ENCODE data around the gene TLCD3A. TPM values are rescaled to one million over a fixed set of nuclear protein-coding genes. Genes with fewer than 3 reads are reported as not detected.

TLCD3A gene
- total and polyA plus RNA-seq, 2 donors (not counting 1 experiment from before 2014, with no cell fraction given), result 7.6 to 54.7 TPM

GRCh38 chr17:773467-774312 is 41.3 kb downstream of the TLCD3A start:
- Histone ChIP-seq H2AFZ (ENCODE audit: low read length) (no peak overlapping the region), H3K36me3 (ENCODE audit: control insufficient read depth, insufficient read depth, low read length) (peaks cover 17% of the 10 kb centered on the region), H3K9ac (ENCODE audit: insufficient read depth, low read length) (no peak overlapping the region), H3K4me1 (ENCODE audit: control insufficient read depth, extremely low read depth, insufficient read depth, low read length) (no peaks in the 10 kb centered on the region), H3K4me3 (replicated peaks in 1 of 4; ENCODE audit: control extremely low read depth in 1 of 4, insufficient read depth in 1 of 4, low read depth in 3 of 4, low read length in 4 of 4) (no peak overlapping the region), H3K4me2 (ENCODE audit: extremely low read depth, insufficient read depth, low read length) (no peak overlapping the region), H3K27ac (ENCODE audit: insufficient read depth, low read length) (no peak overlapping the region), H3K27me3 (ENCODE audit: control insufficient read depth, insufficient read depth, low read length) (no peaks in the 10 kb centered on the region), H3K79me2 (ENCODE audit: control insufficient read depth, insufficient read depth, low read length) (no peaks in the 10 kb centered on the region), H4K20me1 (ENCODE audit: control insufficient read depth, extremely low read depth, insufficient read depth, low read length) (no peaks in the 10 kb centered on the region), H3K9me3 (ENCODE audit: control insufficient read depth, insufficient read depth, low read depth, low read length) (no peaks in the 10 kb centered on the region)
- DNase-seq (ENCODE audit: low read depth in 2 of 2), result peak in 1 of 2 donors; percentile 27
- TF ChIP-seq CTCF (conservative IDR thresholded peaks at IDR 0.05 in 1 of 2, IDR thresholded peaks at IDR 0.05 in 1 of 2; ENCODE audit: low read depth in 1 of 2, low read length in 2 of 2) (no peak), EZH2 (IDR thresholded peaks at IDR 0.05; ENCODE audit: low read length, missing control alignments) (no peak)

GRCh38 chr17:774313-774584 is 41.9 kb downstream of the TLCD3A start:
- Histone ChIP-seq H3K4me3 (replicated peaks in 1 of 4; ENCODE audit: control extremely low read depth in 1 of 4, insufficient read depth in 1 of 4, low read depth in 3 of 4, low read length in 4 of 4) (no peak overlapping the region), H3K79me2 (ENCODE audit: control insufficient read depth, insufficient read depth, low read length) (no peaks in the 10 kb centered on the region), H3K4me1 (ENCODE audit: control insufficient read depth, extremely low read depth, insufficient read depth, low read length) (no peaks in the 10 kb centered on the region), H2AFZ (ENCODE audit: low read length) (no peak overlapping the region), H3K9me3 (ENCODE audit: control insufficient read depth, insufficient read depth, low read depth, low read length) (no peaks in the 10 kb centered on the region), H3K4me2 (ENCODE audit: extremely low read depth, insufficient read depth, low read length) (no peak overlapping the region), H4K20me1 (ENCODE audit: control insufficient read depth, extremely low read depth, insufficient read depth, low read length) (no peaks in the 10 kb centered on the region), H3K27ac (ENCODE audit: insufficient read depth, low read length) (no peak overlapping the region), H3K36me3 (ENCODE audit: control insufficient read depth, insufficient read depth, low read length) (peaks cover 18% of the 10 kb centered on the region), H3K27me3 (ENCODE audit: control insufficient read depth, insufficient read depth, low read length) (no peaks in the 10 kb centered on the region), H3K9ac (ENCODE audit: insufficient read depth, low read length) (no peak overlapping the region)
- DNase-seq (ENCODE audit: low read depth in 2 of 2), result no peak
- TF ChIP-seq EZH2 (IDR thresholded peaks at IDR 0.05; ENCODE audit: low read length, missing control alignments), result no peak

GRCh38 chr17:778096-778495 is 45.7 kb downstream of the TLCD3A start:
- Histone ChIP-seq H3K27ac (ENCODE audit: insufficient read depth, low read length) (no peak overlapping the region), H3K4me2 (ENCODE audit: extremely low read depth, insufficient read depth, low read length) (no peak overlapping the region), H3K36me3 (ENCODE audit: control insufficient read depth, insufficient read depth, low read length) (peaks cover 12% of the 10 kb centered on the region), H3K9me3 (ENCODE audit: control insufficient read depth, insufficient read depth, low read depth, low read length) (no peaks in the 10 kb centered on the region), H4K20me1 (ENCODE audit: control insufficient read depth, extremely low read depth, insufficient read depth, low read length) (no peaks in the 10 kb centered on the region), H3K4me3 (replicated peaks in 1 of 4; ENCODE audit: control extremely low read depth in 1 of 4, insufficient read depth in 1 of 4, low read depth in 3 of 4, low read length in 4 of 4) (no peak overlapping the region), H3K9ac (ENCODE audit: insufficient read depth, low read length) (no peak overlapping the region), H3K79me2 (ENCODE audit: control insufficient read depth, insufficient read depth, low read length) (peaks cover 23% of the 10 kb centered on the region), H3K4me1 (ENCODE audit: control insufficient read depth, extremely low read depth, insufficient read depth, low read length) (peaks cover 2% of the 10 kb centered on the region), H2AFZ (ENCODE audit: low read length) (no peak overlapping the region), H3K27me3 (ENCODE audit: control insufficient read depth, insufficient read depth, low read length) (no peaks in the 10 kb centered on the region)
- no peak for TF ChIP-seq CTCF (conservative IDR thresholded peaks at IDR 0.05 in 1 of 2, IDR thresholded peaks at IDR 0.05 in 1 of 2; ENCODE audit: low read depth in 1 of 2, low read length in 2 of 2)
- TF ChIP-seq EZH2 (IDR thresholded peaks at IDR 0.05; ENCODE audit: low read length, missing control alignments), result no peak
- no peak for DNase-seq (ENCODE audit: low read depth in 2 of 2)

All from fibroblast of lung (primary cell).